ENCODE results near the gene ALG14.
A peak's percentile ranks its signal among the peaks of the same experiment; 100 is the strongest.

Gene ALG14

DNA sequence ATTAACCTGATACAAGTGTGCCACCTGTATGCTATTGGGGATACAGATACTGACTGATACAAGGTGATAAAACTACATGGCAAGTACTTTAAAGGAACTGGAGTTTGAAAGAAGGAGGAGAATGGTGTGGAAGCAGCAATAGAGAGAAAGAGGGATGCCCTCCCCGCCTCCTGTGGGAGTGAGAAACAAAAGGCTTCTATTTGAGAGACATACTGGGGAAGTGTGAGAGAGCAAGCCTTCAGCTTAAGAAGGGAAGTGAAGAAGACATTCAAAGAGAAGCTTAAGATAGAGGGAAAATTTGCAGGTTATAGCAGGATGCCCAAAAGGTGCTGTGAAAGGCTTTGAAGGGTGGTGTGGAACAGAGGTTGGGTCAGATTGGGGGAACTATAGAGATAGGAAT, 7.7 kb upstream of the ALG14 start:
- TF ChIP-seq, protein P1, sequence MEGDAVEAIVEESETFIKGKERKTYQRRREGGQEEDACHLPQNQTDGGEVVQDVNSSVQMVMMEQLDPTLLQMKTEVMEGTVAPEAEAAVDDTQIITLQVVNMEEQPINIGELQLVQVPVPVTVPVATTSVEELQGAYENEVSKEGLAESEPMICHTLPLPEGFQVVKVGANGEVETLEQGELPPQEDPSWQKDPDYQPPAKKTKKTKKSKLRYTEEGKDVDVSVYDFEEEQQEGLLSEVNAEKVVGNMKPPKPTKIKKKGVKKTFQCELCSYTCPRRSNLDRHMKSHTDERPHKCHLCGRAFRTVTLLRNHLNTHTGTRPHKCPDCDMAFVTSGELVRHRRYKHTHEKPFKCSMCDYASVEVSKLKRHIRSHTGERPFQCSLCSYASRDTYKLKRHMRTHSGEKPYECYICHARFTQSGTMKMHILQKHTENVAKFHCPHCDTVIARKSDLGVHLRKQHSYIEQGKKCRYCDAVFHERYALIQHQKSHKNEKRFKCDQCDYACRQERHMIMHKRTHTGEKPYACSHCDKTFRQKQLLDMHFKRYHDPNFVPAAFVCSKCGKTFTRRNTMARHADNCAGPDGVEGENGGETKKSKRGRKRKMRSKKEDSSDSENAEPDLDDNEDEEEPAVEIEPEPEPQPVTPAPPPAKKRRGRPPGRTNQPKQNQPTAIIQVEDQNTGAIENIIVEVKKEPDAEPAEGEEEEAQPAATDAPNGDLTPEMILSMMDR (IDR thresholded peaks at IDR 0.05; ENCODE audit: low read depth, low read length): no peak
- DNase-seq (ENCODE audit: low read depth, low spot score): no peak
- H3K4me3 ChIP-seq (ENCODE audit: low read depth, low read length): no peak overlapping the region
- in situ Hi-C loops (cut with HindIII; ENCODE audit: low sequenced_read_pairs): no loop called here

DNA sequence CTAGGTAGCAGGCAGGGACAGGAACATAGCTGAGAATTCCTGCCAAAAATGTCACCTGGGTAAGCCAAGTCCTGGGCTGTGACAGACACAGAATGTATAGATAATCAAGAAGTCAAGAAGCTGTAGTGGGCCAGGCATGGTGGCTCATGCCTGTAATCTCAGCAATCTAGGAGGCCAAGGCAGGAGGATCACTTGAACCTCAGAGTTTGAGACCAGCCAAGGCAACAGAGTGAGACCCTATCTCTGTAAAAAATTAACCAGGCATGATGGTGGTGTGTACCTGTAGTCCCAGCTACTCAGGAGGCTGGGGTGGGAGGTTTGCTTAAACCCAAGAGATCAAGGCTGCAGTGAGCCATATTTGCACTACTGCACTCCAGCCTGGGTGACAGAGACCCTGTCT, 3.3 kb upstream of the ALG14 start:
- DNase-seq (ENCODE audit: low read depth, low spot score): no peak
- in situ Hi-C loops (cut with HindIII; ENCODE audit: low sequenced_read_pairs): no loop called here
- H3K4me3 ChIP-seq (ENCODE audit: low read depth, low read length): no peak overlapping the region
- TF ChIP-seq, protein P1 (IDR thresholded peaks at IDR 0.05; ENCODE audit: low read depth, low read length): no peak

DNA sequence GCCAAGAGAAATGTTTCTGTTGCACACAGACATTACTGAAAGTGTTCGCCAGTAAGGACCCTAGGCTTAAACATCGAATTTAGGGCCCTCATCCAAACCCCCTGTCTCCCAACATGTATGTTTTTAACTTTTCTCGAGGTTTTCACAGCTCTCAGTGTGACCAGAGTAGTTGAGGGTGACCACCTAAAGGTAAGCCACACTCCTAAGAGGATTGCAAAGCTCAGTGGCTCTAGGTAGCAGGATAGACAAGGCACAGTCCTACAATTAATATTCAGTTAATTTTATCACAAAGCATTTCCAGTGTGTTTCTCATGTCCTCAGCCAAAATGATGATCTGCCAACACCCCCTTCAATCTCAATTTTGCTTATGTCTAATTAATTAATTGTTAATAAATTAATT, 695 bp upstream of the ALG14 start:
- TF ChIP-seq, protein P1 (IDR thresholded peaks at IDR 0.05; ENCODE audit: low read depth, low read length): no peak
- H3K4me3 ChIP-seq (ENCODE audit: low read depth, low read length): peak overlapping the region; percentile 88
- in situ Hi-C loops (cut with HindIII; ENCODE audit: low sequenced_read_pairs): no loop called here
- no peak for DNase-seq (ENCODE audit: low read depth, low spot score)

DNA sequence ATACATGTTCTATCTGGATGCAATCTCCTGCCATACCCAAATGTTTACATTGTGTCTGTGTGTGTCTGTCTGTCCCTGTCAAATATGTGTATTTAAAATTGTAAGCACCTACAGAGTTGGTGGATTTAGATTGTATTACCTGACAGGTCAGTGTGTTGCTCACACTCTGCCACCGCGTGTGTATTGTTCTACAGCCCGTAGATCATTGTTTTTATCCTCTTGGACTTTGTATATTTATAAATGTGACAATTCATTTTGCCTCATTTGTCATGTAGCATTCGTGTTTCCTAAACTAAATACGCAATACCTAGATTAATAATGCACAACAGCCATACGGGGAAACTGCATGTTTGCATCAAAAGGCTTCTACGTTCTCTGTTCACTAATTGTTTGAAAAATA, 634 bp downstream of the ALG14 start:
- peak overlapping the region; percentile 88 for H3K4me3 ChIP-seq (ENCODE audit: low read depth, low read length)
- TF ChIP-seq, protein P1 (IDR thresholded peaks at IDR 0.05; ENCODE audit: low read depth, low read length): no peak
- no peak for DNase-seq (ENCODE audit: low read depth, low spot score)
- in situ Hi-C loops (cut with HindIII; ENCODE audit: low sequenced_read_pairs): no loop called here

DNA sequence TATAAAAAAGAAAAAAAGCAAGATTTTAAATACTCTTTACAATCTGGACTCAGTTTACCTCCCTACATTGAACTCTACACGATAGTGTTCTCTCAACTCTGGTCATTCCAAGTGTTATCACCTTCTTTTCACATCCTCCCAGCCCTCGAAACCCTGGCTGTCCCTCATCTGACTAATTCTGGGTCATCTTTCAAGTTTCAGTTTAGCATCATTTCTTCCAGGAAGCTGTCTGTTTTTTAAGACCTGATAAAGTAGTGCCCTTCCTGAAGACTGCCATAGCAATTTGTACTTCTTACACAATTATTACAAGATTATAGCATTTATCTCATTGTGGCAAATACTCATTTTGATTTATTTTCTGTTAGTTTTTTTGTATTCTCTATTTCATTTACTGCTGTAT, 1.2 kb downstream of the ALG14 start:
- in situ Hi-C loops (cut with HindIII; ENCODE audit: low sequenced_read_pairs): no loop called here
- TF ChIP-seq, protein P1 (IDR thresholded peaks at IDR 0.05; ENCODE audit: low read depth, low read length): no peak
- peak overlapping the region; percentile 88 for H3K4me3 ChIP-seq (ENCODE audit: low read depth, low read length)
- no peak for DNase-seq (ENCODE audit: low read depth, low spot score)

DNA sequence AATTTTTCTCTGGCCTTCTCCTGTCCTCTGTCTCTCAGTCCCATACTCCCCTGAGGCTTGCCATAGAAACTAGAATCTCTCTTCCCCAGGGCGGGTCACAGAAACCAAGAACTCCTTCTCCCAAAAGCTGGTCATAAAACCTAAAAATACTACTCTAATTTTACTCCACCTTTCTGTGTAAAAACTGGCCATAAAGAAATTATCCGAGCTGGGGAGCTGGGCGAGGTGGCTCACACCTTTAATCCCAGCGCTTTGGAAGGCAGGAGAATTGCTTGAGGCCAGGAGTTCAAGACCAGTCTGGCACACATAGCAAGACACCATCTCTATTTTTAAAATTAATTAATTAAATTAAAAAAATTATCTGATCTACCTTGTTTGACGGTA, 3.0 kb downstream of the ALG14 start:
- TF ChIP-seq, protein P1 (IDR thresholded peaks at IDR 0.05; ENCODE audit: low read depth, low read length): no peak
- in situ Hi-C loops (cut with HindIII; ENCODE audit: low sequenced_read_pairs): no loop called here
- H3K4me3 ChIP-seq (ENCODE audit: low read depth, low read length): no peak overlapping the region
- no peak for DNase-seq (ENCODE audit: low read depth, low spot score)

Data from astrocyte of the spinal cord (primary cell).